ENCODE measurements around the gene NACC1.
"Not testable (repeated sequence)": the region's sequence is repeated elsewhere in the genome, so short reads cannot be mapped to it uniquely, and the experiment has no call there.

NACC1 gene

GRCh38 chr19:13165162-13165997 lies 47.3 kb downstream of the NACC1 start:
- TF ChIP-seq CTCF (IDR thresholded peaks at IDR 0.05; ENCODE audit: insufficient read depth, missing control alignments) = no peak
- no peak for FAIRE-seq
- no peak for DNase-seq (ENCODE audit: insufficient read length, low spot score)

DNA sequence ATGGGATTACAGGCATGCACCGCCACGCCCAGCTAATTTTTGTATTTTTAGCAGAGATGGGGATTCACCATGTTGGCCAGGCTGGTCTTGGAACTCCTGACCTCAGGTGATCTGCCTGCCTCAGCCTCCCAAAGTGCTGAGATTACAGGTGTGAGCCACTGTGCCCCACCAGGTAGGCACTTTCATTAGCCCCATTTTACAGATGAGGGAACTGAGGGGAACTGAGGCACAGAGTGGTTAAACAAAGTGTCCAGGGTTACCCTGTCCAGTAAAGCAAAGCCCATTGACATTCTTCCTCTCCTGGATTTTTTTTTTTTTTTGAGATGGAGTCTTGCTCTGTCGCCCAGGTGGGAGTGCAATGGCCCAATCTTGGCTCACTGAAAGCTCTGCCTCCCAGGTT lies 48.1 kb downstream of the NACC1 start:
- DNase-seq (ENCODE audit: insufficient read length, low spot score); FAIRE-seq: not testable (repeated sequence)

GRCh38 chr19:13169769-13170168 lies 51.7 kb downstream of the NACC1 start:
- TF ChIP-seq CTCF (IDR thresholded peaks at IDR 0.05; ENCODE audit: insufficient read depth, missing control alignments) = no peak
- FAIRE-seq (no peak), DNase-seq (ENCODE audit: insufficient read length, low spot score) (no peak)

- FAIRE-seq = no peak
- DNase-seq (ENCODE audit: insufficient read length, low spot score) = no peak
- no peak for TF ChIP-seq CTCF (IDR thresholded peaks at IDR 0.05; ENCODE audit: insufficient read depth, missing control alignments)
Measured at GRCh38 chr19:13171146-13171545, 53.1 kb downstream of the NACC1 start.

- no peak for DNase-seq (ENCODE audit: insufficient read length, low spot score)
- no peak for FAIRE-seq
- TF ChIP-seq CTCF (IDR thresholded peaks at IDR 0.05; ENCODE audit: insufficient read depth, missing control alignments) = no peak
Measured at GRCh38 chr19:13172346-13173138, 54.5 kb downstream of the NACC1 start.

GRCh38 chr19:13173139-13173737 lies 55.2 kb downstream of the NACC1 start:
- FAIRE-seq (no peak), DNase-seq (ENCODE audit: insufficient read length, low spot score) (no peak)
- TF ChIP-seq CTCF (IDR thresholded peaks at IDR 0.05; ENCODE audit: insufficient read depth, missing control alignments) = no peak

- no peak for TF ChIP-seq CTCF (IDR thresholded peaks at IDR 0.05; ENCODE audit: insufficient read depth, missing control alignments)
- no peak for FAIRE-seq
- no peak for DNase-seq (ENCODE audit: insufficient read length, low spot score)
Measured at GRCh38 chr19:13176345-13176744, 58.3 kb downstream of the NACC1 start.

GRCh38 chr19:13177584-13177983 lies 59.5 kb downstream of the NACC1 start:
- DNase-seq (ENCODE audit: insufficient read length, low spot score); FAIRE-seq: not testable (repeated sequence)

GRCh38 chr19:13178291-13178690 lies 60.2 kb downstream of the NACC1 start:
- not testable (repeated sequence) for DNase-seq (ENCODE audit: insufficient read length, low spot score); FAIRE-seq

Measured in D721Med (cell line).